HEK293 (cell line): Measurements from ENCODE around the gene FYTTD1.

Experiments used
- CTCF ChIA-PET: fragments of 350-600 bp; formaldehyde crosslinking; extraction: SDS; loops from one replicate; lab custom pipeline; 2021; ENCODE audit warnings: antibody characterized with exemption; lab: Yijun Ruan, JAX
- POLR2A ChIA-PET: fragments of 300-600 bp; formaldehyde crosslinking; extraction: SDS; loops from one replicate; lab custom pipeline; 2020; ENCODE audit warnings: antibody characterized with exemption, inconsistent platforms; lab: Yijun Ruan, JAX
- H3K27ac ChIP-seq: fragments of 200-500 bp; sonication (Bioruptor generic); 2 replicates; pipeline ENCODE4 v1.5.1; 2014; ENCODE audit warnings: low read depth, low read length, control low read depth, inconsistent platforms; ENCODE audit errors: extremely low read depth
- H3K36me3 ChIP-seq, 2 experiments: fragments of 200-500 bp in 1 of 2; sonication (Bioruptor generic) in 1 of 2; 1 replicate in 1 of 2; 2 replicates in 1 of 2; pipeline ENCODE4 v1.5.1; 2014 to 2017; ENCODE audit warnings: inconsistent platforms in 2 of 2, low read length in 2 of 2; ENCODE audit not compliant: control insufficient read depth in 2 of 2, insufficient read depth in 1 of 2
- H3K4me1 ChIP-seq: fragments of 200-500 bp; sonication (Bioruptor generic); 2 replicates; pipeline ENCODE4 v1.5.1; 2014; ENCODE audit warnings: mild to moderate bottlenecking, low read length, inconsistent platforms; ENCODE audit not compliant: control insufficient read depth, insufficient read depth
- H3K4me3 ChIP-seq: 2 replicates; pipeline ENCODE4 v1.5.1; 2011; ENCODE audit warnings: low read depth, mild to moderate bottlenecking, control low read depth, low read length, moderate library complexity
- H3K9me3 ChIP-seq: fragments of 200-500 bp; sonication (Bioruptor generic); 2 replicates; pipeline ENCODE4 v1.5.1; 2014; ENCODE audit warnings: low read depth, low read length, inconsistent platforms; ENCODE audit not compliant: control insufficient read depth, insufficient read depth
- GFI1B ChIP-seq: fragments of 450-650 bp; formaldehyde crosslinking; IDR thresholded peaks from 2 replicates; pipeline ENCODE4 v1.5.1; 2016; ENCODE audit warnings: missing biosample characterization, missing genetic modification characterization
- KLF16 ChIP-seq: fragments of 450-650 bp; formaldehyde crosslinking; IDR thresholded peaks from 2 replicates; pipeline ENCODE4 v1.5.1; 2017; ENCODE audit warnings: missing biosample characterization, missing genetic modification characterization
- REPIN1 ChIP-seq: fragments of 450-650 bp; formaldehyde crosslinking; IDR thresholded peaks from 2 replicates; pipeline ENCODE4 v1.5.1; 2017; ENCODE audit warnings: missing biosample characterization, missing genetic modification characterization, low read depth
- SCRT2 ChIP-seq: fragments of 450-650 bp; formaldehyde crosslinking; IDR thresholded peaks from 2 replicates; pipeline ENCODE4 v1.5.1; 2016; ENCODE audit warnings: missing biosample characterization, missing genetic modification characterization
- TRIM28 ChIP-seq: IDR thresholded peaks from 2 replicates; pipeline ENCODE4 v1.6.1; 2011; ENCODE audit warnings: low read length, control low read depth, borderline replicate concordance
- ZFHX2 ChIP-seq: fragments of 450-650 bp; formaldehyde crosslinking; conservative IDR thresholded peaks from 2 replicates; pipeline ENCODE4 v1.5.1; 2016; ENCODE audit warnings: missing biosample characterization, missing genetic modification characterization
- ZNF366 ChIP-seq: fragments of 450-650 bp; formaldehyde crosslinking; conservative IDR thresholded peaks from 2 replicates; pipeline ENCODE4 v1.5.1; 2016; ENCODE audit warnings: missing biosample characterization, missing genetic modification characterization
- ZNF510 ChIP-seq: fragments of 450-650 bp; formaldehyde crosslinking; IDR thresholded peaks from 2 replicates; pipeline ENCODE4 v1.5.1; 2018; ENCODE audit warnings: mild to moderate bottlenecking, missing genetic modification characterization, missing biosample characterization; ENCODE audit not compliant: insufficient replicate concordance
- ZNF529 ChIP-seq: fragments of 450-650 bp; formaldehyde crosslinking; IDR thresholded peaks from 2 replicates; pipeline ENCODE4 v1.5.1; 2017; ENCODE audit warnings: missing genetic modification characterization, missing biosample characterization; ENCODE audit not compliant: insufficient replicate concordance
- ZNF596 ChIP-seq: fragments of 450-650 bp; IDR thresholded peaks from 2 replicates; pipeline ENCODE4 v1.5.0; 2018; ENCODE audit warnings: missing biosample characterization, mild to moderate bottlenecking, missing genetic modification characterization, moderate library complexity
- ZNF785 ChIP-seq: fragments of 450-650 bp; formaldehyde crosslinking; IDR thresholded peaks from 2 replicates; pipeline ENCODE4 v1.5.1; 2016; ENCODE audit warnings: missing biosample characterization, missing genetic modification characterization
- ZNF791 ChIP-seq: fragments of 450-650 bp; formaldehyde crosslinking; IDR thresholded peaks from 2 replicates; pipeline ENCODE4 v1.5.1; 2016; ENCODE audit warnings: missing biosample characterization, missing genetic modification characterization
- ZXDB ChIP-seq: fragments of 450-650 bp; formaldehyde crosslinking; IDR thresholded peaks from 2 replicates; pipeline ENCODE4 v1.5.1; 2016; ENCODE audit warnings: missing biosample characterization, missing genetic modification characterization
- TF ChIP-seq, protein P1 (sequence below): fragments of 450-650 bp; formaldehyde crosslinking; IDR thresholded peaks from 2 replicates; pipeline ENCODE4 v1.5.1; 2016; ENCODE audit warnings: missing biosample characterization, missing genetic modification characterization
- TF ChIP-seq, protein P2 (sequence below): fragments of 450-650 bp; formaldehyde crosslinking; IDR thresholded peaks from 2 replicates; pipeline ENCODE4 v1.5.1; 2016; ENCODE audit warnings: missing biosample characterization, missing genetic modification characterization
- TF ChIP-seq, protein P3 (sequence below): fragments of 450-650 bp; formaldehyde crosslinking; IDR thresholded peaks from 2 replicates; pipeline ENCODE4 v1.5.1; 2016; ENCODE audit warnings: missing biosample characterization, missing genetic modification characterization, low read depth
- TF ChIP-seq, protein P4 (sequence below): IDR thresholded peaks from 2 replicates; pipeline ENCODE4 v1.6.1; 2011; ENCODE audit warnings: mild to moderate bottlenecking, low read depth, low read length, borderline replicate concordance
- TF ChIP-seq, protein P5 (sequence below): fragments of 450-650 bp; formaldehyde crosslinking; IDR thresholded peaks from 2 replicates; pipeline ENCODE4 v1.5.1; 2016; ENCODE audit warnings: missing biosample characterization, missing genetic modification characterization
- TF ChIP-seq, protein P6 (sequence below): fragments of 450-650 bp; formaldehyde crosslinking; IDR thresholded peaks from 2 replicates; pipeline ENCODE4 v1.5.1; 2016; ENCODE audit warnings: missing biosample characterization, missing genetic modification characterization

FYTTD1 gene

DNA sequence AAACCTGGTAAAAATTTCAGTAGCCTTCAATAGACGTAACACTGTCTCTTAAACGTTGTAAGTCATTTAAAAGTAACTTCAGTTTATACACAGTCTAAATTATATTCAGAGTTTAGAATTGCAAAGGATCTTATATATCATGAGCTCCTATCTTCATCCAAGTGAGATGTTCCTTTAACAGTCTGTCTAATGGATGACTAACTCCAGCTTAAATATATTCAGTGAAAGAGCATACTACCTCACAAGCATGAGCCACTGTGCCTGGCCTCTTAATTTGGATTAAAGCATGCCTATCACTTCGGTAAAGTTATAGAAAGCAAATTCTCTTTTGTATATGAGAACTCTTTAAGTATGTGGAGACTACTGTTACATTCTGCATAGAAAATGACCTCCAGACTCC lies 7.0 kb downstream of the FYTTD1 start:
- TF ChIP-seq, protein P1, sequence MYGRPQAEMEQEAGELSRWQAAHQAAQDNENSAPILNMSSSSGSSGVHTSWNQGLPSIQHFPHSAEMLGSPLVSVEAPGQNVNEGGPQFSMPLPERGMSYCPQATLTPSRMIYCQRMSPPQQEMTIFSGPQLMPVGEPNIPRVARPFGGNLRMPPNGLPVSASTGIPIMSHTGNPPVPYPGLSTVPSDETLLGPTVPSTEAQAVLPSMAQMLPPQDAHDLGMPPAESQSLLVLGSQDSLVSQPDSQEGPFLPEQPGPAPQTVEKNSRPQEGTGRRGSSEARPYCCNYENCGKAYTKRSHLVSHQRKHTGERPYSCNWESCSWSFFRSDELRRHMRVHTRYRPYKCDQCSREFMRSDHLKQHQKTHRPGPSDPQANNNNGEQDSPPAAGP (tag by site-specific recombination), result no peak
- TF ChIP-seq SCRT2 (no peak), REPIN1 (tag by site-specific recombination) (no peak), ZFHX2 (no peak), ZNF510 (tag by site-specific recombination) (no peak), ZNF785 (tag by site-specific recombination) (no peak), KLF16 (no peak), ZNF596 (tag by site-specific recombination) (no peak), ZNF366 (no peak), GFI1B (tag by site-specific recombination) (no peak), TRIM28 (no peak), ZNF791 (no peak)
- TF ChIP-seq, protein P2, sequence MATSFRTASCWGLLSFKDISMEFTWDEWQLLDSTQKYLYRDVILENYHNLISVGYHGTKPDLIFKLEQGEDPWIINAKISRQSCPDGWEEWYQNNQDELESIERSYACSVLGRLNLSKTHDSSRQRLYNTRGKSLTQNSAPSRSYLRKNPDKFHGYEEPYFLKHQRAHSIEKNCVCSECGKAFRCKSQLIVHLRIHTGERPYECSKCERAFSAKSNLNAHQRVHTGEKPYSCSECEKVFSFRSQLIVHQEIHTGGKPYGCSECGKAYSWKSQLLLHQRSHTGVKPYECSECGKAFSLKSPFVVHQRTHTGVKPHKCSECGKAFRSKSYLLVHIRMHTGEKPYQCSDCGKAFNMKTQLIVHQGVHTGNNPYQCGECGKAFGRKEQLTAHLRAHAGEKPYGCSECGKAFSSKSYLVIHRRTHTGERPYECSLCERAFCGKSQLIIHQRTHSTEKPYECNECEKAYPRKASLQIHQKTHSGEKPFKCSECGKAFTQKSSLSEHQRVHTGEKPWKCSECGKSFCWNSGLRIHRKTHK (tag by site-specific recombination), result no peak
- TF ChIP-seq, protein P3, sequence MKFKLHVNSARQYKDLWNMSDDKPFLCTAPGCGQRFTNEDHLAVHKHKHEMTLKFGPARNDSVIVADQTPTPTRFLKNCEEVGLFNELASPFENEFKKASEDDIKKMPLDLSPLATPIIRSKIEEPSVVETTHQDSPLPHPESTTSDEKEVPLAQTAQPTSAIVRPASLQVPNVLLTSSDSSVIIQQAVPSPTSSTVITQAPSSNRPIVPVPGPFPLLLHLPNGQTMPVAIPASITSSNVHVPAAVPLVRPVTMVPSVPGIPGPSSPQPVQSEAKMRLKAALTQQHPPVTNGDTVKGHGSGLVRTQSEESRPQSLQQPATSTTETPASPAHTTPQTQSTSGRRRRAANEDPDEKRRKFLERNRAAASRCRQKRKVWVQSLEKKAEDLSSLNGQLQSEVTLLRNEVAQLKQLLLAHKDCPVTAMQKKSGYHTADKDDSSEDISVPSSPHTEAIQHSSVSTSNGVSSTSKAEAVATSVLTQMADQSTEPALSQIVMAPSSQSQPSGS, result no peak
- TF ChIP-seq, protein P4, sequence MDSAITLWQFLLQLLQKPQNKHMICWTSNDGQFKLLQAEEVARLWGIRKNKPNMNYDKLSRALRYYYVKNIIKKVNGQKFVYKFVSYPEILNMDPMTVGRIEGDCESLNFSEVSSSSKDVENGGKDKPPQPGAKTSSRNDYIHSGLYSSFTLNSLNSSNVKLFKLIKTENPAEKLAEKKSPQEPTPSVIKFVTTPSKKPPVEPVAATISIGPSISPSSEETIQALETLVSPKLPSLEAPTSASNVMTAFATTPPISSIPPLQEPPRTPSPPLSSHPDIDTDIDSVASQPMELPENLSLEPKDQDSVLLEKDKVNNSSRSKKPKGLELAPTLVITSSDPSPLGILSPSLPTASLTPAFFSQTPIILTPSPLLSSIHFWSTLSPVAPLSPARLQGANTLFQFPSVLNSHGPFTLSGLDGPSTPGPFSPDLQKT, result no peak
- TF ChIP-seq, protein P5, sequence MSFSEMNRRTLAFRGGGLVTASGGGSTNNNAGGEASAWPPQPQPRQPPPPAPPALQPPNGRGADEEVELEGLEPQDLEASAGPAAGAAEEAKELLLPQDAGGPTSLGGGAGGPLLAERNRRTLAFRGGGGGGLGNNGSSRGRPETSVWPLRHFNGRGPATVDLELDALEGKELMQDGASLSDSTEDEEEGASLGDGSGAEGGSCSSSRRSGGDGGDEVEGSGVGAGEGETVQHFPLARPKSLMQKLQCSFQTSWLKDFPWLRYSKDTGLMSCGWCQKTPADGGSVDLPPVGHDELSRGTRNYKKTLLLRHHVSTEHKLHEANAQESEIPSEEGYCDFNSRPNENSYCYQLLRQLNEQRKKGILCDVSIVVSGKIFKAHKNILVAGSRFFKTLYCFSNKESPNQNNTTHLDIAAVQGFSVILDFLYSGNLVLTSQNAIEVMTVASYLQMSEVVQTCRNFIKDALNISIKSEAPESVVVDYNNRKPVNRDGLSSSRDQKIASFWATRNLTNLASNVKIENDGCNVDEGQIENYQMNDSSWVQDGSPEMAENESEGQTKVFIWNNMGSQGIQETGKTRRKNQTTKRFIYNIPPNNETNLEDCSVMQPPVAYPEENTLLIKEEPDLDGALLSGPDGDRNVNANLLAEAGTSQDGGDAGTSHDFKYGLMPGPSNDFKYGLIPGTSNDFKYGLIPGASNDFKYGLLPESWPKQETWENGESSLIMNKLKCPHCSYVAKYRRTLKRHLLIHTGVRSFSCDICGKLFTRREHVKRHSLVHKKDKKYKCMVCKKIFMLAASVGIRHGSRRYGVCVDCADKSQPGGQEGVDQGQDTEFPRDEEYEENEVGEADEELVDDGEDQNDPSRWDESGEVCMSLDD (tag by site-specific recombination), result no peak
- POLR2A ChIA-PET, result no interaction called here
- Histone ChIP-seq H3K9me3 (no peaks in the 10 kb centered on the region), H3K27ac (no peak overlapping the region), H3K4me3 (no peak overlapping the region), H3K36me3 (peaks cover 9 to 43% of the 10 kb centered on the region in 2 experiments; a peak in 2 of 3 replicates), H3K4me1 (no peaks in the 10 kb centered on the region)
- CTCF ChIA-PET, result interaction anchor here (1.2 kb wide), 1 partner anchor 44 kb away, joined by 4 read pairs; no protein-coding TSS in a partner anchor

DNA sequence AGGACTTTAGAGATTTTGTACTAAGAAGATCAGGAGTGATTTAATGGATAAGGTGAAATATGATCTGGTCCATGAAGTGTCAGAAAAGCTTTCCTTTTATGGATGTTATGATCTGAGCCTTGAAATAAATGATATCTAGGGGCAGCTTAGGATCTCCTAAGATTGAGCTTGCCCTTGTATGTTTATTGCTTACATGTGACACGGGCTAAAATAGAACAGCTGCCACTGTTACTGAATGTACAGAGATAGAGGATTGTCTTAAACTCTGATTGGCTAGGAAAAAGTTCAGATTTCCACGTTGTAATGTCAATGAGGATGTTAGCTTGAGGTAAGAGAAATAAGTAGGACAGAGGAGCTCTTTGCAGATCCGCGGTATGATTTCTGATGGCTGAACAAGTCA lies 8.8 kb downstream of the FYTTD1 start:
- H3K36me3 ChIP-seq, result peaks cover 9 to 54% of the 10 kb centered on the region in 2 experiments; a peak in 2 of 3 replicates
- TF ChIP-seq ZNF529 (tag by site-specific recombination), result no peak
- TF ChIP-seq ZXDB (tag by site-specific recombination), result no peak
- TF ChIP-seq, protein P6, sequence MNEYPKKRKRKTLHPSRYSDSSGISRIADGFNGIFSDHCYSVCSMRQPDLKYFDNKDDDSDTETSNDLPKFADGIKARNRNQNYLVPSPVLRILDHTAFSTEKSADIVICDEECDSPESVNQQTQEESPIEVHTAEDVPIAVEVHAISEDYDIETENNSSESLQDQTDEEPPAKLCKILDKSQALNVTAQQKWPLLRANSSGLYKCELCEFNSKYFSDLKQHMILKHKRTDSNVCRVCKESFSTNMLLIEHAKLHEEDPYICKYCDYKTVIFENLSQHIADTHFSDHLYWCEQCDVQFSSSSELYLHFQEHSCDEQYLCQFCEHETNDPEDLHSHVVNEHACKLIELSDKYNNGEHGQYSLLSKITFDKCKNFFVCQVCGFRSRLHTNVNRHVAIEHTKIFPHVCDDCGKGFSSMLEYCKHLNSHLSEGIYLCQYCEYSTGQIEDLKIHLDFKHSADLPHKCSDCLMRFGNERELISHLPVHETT (tag by site-specific recombination), result no peak
- POLR2A ChIA-PET, result no interaction called here
- H3K9me3 ChIP-seq, result no peaks in the 10 kb centered on the region
- no peak overlapping the region for H3K4me3 ChIP-seq
- CTCF ChIA-PET, result no interaction called here
- H3K27ac ChIP-seq, result no peak overlapping the region
- no peaks in the 10 kb centered on the region for H3K4me1 ChIP-seq
